GDM1 (cell line): ENCODE data around the gene SREK1.

ENCODE experiments used
- DNase-seq: peaks from one replicate; lab custom pipeline; 2025; lab: John Stamatoyannopoulos, UW

SREK1 gene

DNA sequence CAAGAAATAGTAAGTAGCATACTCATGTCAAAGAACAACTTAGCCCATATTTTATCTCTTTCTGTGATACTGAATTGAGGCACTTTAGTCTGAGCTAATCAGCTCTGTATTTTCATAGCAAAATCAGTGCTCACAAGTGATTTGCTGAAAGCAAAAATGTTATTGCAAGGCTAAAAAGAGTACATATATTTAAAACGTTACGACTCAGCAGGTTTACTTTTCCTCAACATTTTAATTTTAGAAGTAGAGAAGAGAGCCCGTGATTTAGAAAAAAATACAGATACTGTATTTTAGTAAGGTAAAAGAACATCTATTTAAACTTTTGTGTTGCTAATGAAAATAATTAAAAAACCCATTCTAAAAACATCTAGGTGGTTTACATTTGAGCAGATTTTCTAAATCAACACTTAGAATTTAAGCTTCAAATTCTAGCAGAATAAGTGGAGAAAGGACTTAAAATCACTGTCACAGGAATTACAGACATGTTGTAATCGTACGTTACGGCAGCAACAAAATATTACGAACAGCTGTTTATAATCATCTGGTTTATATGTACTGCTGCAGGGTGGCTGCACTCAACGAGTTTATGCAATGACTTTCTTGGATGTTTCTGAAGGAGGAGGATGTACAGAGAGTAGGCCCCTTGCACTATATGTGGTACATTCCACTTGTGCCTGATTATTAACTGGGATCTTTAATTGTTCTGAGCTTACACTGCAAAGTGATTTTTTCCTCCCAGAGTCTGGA is 20.1 kb downstream of the SREK1 start:
- DNase-seq, result no peak

DNA sequence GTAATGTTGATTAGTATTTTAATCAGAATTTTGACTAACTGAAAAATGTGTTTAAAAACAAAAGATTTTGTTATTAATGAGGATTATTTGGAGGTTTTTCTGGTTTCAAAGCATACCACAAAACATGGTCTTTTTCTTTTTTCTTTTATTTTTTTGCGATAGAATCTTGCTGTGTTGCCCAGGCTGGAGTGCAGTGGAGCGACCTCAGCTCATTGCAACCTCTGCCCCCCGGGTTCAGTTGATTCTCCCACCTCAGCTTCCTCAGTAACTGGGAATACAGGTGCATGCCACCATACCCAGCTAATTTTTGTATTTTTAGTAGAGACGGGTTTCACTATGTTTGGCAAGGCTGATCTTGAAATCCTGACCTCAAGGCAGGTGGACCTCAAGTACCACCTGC is 24.1 kb downstream of the SREK1 start:
- DNase-seq, result no peak

DNA sequence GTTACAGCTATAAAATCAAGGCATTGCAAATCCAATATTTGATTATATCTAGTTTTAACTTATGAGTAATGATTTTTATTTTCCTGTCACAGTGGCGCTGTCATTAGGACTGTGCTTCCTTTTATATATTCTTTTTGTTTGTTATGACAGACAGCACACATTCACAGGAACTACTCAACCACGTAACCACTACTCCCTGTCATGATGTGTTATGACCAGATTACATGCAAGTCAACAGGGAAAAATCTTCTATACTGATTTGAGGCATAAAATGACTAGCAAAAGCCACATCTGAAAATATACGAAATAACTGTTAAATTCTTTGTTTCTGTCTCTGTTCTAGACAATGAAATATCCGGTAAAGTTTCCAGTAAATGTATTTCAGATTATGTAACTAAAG is 25.4 kb downstream of the SREK1 start:
- DNase-seq, result no peak

DNA sequence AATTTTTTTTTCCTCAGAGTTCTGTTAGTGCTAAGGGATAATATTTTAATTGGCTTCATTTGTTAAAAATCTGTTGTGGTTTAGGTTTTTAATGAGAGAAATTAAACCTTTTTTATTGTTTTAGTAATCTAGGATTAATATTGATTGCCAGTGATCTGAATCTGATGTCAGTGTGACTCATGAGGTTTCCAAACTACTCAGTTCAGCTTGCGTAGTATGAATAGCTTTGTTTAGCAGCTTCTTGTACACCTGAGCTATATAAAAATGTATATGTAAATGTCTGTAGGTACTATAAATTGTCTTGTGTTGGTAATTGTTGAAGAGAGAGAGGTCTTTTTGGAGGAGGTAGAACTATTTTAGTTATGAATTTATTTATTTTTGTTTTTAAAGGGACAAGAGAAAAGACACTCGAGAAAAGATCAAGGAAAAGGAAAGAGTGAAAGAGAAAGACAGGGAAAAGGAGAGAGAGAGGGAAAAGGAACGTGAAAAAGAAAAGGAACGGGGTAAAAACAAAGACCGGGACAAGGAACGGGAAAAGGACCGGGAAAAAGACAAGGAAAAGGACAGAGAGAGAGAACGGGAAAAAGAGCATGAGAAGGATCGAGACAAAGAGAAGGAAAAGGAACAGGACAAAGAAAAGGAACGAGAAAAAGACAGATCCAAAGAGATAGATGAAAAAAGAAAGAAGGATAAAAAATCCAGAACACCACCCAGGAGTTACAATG is 26.3 kb downstream of the SREK1 start:
- no peak for DNase-seq

DNA sequence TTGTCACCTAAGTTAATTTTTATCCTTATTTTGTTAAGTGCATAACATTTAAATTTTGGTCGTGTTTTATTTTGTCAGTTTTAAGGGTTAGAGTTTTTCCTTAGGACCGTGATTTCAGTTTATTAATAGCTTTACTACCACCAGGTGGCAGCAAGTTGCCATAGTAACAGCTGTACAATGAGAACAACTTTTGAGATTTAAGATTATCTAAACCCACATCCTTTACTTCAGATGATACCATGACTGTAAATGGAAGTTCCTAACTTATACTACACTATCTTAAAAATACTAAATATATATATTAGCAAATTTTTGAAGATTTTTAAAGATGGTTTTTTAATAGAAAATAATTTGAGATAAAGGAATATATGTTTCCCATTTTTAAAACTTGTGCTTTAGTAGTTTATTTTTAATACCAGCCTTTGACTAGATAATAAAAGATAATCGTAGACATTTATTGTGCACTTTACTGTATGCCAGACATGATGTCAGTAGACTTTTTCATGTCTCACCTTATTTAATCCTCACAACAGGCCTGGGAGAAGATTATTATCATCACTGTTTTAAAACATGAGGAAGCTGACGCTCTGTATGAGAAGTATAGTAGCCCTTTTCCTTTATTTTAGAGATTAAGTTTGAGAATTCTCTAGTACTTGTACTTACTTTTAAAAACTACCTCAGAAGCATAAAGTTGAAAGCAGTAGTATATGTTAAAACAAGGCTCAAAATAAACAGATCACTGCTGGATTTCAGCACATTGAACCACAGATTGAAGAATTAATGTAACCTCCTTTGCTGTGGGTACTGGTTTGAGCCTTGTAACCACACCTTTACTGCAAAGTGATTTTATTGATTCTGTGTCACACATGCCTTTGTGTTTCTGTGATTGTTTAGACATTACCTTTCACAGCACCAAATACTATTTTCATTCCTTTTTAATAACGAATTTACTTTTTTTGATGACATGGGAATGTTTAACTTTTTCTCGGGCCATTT is 27.5 kb downstream of the SREK1 start:
- no peak for DNase-seq

DNA sequence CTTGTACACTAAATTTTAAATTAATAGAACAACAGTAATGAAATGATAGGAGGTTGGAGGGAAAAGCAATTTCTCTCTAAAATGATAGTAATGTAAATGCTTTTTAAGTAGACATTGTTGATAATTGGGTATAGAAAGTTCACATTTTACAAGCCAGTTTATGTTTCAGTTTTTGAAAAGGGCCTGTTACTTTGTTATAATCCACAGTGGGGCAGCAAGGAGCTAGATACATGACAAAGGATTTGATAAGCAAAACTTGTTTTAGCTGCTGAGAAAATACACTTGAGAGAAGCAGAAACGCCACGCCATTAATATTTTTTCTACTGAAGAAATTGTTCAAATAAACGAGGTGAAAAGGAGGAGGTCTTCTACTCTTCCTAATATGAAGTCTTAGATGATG is 30.2 kb downstream of the SREK1 start:
- no peak for DNase-seq

DNA sequence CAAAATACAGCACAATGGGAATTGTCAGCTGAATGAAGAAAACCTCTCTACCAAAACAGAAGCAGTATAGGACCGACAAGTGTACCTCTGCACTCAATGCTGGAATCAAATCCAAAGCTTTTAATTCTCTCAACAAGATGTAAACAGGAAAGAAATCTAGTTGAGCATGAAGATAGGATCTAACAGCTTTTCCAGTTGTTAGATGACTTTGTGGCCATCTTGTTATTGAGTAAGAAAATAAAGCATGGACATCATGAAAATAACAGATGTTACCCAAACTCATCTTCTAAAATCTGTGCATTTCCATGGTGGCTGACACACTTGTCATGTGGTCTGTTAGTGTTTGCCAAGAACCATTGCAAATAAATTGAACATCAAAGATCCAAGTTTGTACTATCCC is 34.7 kb downstream of the SREK1 start:
- no peak for DNase-seq

DNA sequence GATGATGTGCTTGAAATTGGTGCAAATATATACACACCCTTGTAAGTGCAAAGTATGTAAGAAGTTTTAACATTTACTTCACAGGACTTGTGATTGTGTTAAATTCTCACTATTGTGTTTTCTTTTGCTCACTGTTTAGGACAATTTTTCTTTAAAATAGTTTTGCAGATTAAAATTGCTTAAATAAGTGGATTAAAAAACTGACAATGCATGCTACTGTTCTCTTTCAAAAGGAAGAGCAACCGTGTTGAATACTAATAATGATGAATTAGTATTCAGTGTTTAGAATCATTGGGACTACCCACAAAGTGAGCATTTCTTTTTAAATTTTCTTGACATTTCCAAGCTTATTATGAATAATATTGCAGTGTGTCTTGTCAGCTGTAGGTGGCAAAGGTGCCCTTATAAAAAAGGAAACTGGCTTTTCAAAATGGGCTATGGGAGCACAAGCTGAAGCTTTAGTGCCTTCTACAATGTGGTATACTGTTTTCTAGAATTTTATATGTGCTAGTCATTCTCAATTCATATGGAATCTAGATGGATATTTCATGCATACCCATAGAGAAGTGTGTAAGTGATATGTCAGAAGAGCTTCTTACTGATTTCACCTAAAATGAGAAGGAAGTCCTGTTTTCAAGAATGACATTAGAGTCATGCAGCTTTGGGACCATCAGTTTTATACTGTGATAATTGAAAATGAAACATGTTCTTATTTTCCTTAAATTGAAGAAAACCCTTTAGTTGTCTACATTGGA is 35.4 kb downstream of the SREK1 start:
- no peak for DNase-seq

DNA sequence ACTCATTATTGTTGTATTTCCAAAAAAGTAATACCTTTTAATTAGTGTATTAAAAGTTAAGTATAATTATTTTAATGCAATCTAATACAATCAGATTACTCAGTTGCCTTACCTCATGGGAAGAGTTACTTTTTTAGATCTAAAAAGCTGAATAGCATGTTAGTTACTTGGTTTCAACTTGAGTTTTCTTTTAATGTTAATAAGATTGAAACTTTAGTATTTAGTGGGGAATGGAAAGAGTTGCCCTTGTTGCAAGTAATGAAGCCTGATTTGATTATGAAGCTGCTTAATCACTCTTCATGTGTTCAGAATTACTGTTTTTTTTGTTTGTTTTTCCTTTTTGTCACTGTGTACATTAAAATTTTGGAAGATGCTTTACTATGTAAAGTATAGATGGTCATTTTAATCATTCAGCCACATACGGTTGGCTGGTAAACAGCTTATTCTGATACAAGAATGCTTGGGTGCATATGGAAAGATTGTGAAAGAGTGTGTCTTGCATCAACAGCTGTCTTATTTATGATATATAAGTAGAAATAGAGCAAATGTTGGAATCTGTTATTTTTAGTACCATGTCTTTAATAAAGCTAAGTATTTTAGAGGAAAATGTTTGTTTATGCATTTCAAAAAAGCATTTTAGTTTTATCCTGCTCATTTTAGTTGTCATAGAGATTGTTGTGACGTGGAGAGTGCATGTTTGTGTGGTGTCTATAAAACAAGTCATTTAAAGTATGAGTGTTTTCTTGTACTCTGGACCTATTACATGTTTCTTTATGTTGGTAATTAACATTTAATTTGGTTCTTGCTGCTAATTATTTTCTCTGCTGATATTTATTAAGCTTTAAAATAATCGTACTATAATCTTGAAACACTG is 36.4 kb downstream of the SREK1 start:
- no peak for DNase-seq

DNA sequence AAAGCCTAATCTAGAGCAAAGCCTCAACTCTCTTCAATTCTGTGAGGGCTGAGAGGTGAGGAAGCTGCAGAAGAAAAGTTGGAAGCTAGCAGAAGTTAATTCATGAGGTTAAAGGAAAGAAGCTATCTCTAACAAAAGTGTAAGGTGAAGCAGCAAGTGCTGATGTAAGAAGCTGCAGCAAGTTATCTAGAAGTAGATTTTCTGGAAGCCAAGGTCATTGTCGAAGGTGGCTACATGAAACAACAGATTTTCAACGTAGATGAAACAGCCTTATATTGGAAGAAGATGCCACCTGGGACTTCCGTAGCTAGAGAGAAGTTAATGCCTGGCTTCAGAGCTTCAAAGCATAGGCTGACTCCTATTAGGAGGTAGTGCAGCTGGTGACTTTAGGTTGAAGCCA is 42.0 kb downstream of the SREK1 start:
- DNase-seq, result no peak

DNA sequence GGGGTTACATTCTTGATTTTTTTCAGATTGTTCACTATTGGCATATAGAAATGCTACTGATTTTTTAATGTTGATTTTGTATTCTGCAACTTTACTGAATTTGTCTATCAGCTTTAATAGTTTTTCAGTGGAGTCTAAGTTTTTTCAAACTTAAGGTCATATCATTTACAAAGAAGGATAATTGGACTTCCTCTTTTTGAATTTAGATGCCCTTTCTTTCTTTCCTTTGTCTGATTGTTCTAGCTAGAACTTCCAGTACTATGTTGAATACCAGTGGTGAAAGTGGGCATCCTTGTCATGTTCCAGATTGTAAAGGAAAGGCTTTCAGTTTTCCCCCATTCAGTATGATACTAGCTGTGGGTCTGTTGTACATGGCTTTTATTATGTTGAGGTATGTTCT is 49.3 kb downstream of the SREK1 start:
- DNase-seq, result no peak

DNA sequence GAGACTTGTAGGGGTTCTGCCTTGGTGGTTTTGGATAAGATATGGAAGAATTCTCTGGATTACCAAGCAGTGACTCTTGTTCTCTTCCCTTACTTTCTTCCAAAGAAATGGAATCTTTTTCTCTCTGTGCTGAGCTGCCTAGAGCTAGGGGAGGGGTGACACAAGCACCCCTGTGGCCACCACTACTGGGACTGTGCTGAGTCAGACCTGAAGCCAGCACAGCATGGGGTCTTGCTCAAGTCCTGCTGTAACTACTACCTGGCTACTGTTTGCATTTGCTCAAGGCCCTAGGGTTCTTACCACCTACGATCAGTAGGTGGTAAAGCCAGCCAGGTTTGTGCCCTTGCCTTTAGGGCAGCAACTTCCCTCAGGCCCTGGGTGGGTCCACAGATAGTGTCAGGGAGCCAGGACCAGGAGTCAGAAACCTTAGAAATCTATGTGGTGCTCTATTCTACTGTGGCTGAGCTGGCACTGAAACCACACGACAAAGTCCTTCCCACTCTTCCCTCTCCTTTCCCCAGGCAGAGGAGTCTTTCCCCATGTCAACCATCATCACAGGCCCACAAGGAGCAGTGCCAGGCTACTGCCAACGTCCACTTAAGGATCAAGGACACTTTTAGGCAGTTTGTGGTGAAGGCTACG is 53.8 kb downstream of the SREK1 start:
- no peak for DNase-seq

DNA sequence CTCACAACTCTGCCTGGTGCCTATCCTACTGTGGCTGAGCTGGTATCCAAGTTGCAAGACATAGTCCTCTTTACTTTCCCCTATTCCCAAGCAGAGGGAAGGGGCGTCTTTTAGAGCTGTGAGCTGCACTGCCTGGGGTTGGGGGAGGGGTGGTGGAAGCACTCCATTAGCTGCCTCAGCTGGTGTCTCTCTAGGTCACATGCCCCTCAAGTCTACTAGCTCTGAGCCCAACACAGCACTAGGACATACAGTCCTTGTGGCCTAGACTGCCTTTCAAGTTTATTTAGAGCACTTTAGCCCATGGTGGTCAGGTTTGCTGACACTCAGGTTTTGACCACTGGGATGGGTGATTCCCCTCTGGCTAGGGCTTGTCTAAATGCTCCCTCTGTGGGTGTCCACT is 54.7 kb downstream of the SREK1 start:
- DNase-seq, result no peak

DNA sequence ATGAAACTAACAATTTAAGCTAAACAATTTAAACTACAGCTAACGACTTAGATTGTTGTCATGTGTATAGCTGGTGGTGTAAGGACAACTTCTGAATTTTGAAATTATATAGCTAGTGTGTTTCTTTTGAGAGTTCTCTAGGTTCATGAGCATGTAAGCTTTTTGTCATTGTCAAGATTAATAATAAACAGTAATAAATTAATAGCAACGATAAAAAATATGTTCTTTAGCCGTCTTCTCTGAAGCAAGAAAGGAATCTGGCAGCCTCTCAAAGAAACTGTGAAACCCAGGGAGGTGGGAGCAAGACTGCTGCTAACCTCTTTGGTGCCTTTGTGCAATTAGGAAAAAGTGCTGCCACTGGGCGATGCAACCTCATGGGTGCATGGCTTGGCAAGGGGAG is 59.4 kb downstream of the SREK1 start:
- no peak for DNase-seq

DNA sequence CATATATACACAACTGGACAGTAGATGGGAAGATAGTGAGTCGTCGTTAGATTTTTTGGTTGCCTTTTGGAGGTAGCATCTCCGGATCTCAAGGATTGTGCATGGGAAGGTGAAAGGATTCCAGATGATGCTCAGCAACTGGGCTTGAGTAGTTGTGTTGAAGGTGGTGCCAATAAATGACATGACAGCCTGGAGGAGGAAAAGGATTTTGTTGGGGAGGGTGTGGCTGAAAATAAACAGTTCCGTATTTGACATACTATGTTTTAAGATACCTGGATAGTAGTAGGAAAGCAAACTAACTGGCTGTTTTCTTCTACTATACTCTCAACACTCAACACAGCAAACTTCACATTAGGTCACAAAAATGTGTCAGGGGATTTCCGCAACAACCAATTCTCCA is 62.4 kb downstream of the SREK1 start:
- DNase-seq, result no peak

DNA sequence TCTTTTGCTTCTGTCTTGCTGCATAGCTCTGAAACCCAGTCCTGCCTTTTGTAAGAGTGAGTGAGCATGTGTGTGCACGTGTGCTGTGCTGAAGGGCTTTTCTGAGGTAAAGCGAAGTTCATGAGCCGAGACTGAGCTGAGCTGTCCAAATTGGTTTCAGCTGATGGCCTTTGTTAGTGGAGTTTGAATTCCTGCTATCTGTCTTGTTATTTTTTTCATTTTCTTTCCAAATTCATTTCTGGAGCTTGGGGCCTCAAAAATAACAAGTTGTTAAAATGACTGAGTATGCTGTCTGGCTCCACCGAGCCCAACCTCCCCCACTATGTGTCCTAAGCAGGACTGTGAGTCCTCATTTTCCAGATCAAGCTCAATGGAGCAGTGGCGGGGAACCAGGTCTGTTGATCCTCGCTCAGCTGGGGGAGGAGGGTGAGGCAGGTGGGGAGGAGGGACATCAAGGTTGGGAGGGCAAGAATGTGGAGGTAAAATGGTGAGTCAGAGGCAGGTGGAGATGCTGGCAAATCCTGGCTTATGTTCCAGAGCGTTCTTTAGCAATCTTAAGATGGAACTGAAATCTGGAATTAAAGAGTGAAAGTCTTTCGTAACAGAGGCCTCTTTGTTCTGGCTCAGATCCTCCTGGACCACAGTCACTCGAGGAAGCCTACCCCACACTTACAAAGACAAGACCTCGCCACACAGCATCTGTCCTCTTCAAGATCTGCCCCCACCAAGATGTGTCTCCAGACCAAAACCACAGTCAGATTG is 63.9 kb downstream of the SREK1 start:
- DNase-seq, result no peak

DNA sequence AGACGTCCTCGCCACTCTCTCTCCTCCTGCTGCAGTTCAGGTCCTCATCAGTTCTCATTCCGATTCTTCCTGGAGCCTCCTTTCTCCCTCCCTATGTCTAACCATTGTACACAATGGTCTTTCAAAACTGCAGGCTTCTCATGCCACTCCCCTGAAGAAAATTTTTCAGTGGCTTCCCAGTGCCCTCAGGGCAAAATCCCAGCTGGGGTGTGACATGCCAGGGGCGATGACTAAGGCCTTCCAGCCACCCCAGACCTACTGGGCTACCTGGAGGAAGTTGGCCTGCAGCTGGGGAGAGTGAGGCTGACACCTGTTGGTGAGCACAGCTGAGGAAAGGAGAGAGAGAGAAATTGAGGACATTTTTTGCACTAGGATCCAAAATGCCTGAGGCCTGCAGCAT is 65.2 kb downstream of the SREK1 start:
- DNase-seq, result no peak

DNA sequence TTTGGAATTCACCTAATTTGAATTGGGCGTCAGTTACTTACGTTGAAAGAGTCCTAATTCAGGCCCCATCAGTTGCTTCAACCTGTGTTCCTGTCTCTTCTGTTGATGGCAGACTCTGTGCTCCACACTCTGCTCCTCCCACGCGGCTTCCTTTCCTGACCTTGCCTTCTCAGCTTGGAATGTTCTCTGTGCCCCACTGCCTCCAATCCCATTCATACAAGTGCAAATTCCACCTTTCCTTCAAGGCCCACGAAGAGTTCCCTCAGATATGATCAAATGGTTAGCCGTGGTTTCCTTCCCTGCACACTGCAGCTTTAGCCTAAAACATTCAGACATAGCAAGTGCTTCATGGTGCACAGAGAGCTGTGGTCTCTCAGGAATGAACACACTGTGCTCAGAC is 65.7 kb downstream of the SREK1 start:
- DNase-seq, result no peak

DNA sequence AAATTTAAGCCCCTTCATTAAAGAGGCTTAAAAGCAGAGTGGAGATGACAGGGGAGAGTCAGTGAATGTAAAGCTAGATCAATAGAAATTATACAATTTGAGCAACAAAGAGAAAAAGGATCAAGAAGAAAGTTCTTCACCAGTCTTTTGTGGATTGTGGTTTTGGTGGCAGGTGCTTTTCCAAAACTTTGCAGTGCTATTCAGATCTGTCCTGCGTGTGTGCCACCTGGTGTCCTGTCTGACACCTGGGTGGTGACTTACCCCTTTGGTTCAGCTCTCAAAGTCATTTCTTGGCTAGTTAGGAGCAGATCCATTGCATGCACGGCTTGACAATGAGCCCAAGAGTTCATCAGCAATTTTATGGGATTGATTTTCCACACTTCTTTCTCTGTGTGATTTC is 69.4 kb downstream of the SREK1 start:
- no peak for DNase-seq

DNA sequence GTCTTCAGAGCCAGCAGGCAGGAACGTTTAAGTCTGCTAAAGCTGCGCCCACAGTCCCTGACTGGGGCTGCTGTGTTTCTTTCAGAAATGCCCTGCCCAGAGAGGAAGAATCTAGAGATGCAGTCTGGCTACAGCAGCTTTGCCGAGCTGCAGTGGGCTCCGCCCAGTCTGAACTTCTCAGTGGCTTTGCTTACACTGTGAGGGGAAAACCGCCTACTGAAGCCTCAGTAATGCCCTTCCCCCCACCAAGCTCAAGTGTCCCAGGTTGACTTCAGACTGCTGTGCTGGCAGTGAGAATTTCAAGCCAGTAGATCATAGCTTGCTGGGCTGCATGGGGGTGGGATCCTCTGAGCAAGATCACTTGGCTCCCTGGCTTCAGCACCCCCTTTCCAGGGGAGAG is 78.4 kb downstream of the SREK1 start:
- DNase-seq, result no peak
